MCF 10A (cell line): ENCODE results near the gene PSMC5. TPM values are rescaled to one million over a fixed set of nuclear protein-coding genes. Genes with fewer than 3 reads are reported as not detected.

Experiments
- BruUV-seq: library from RNA; stranded (reverse); fragments of 400-500 nt; replicated peaks from 2 replicates; lab custom pipeline; 2021; lab: Mats Ljungman, UMichigan
- CTCF ChIA-PET: fragments of 300-600 bp; sonication (Branson Sonifier 250); formaldehyde crosslinking; extraction: SDS; loops from one replicate; lab custom pipeline; 2021; ENCODE audit warnings: antibody characterized with exemption, inconsistent platforms; lab: Yijun Ruan, JAX
- POLR2A ChIA-PET: fragments of 300-600, 350-650 bp; sonication (Branson Sonifier 250); formaldehyde crosslinking; extraction: SDS; loops from one replicate; lab custom pipeline; 2020; ENCODE audit warnings: antibody characterized with exemption, inconsistent platforms; lab: Yijun Ruan, JAX
- DNase-seq: peaks from one replicate; pipeline ENCODE4 v3.0.0-alpha.2; 2018; ENCODE audit not compliant: unreplicated experiment
- H3K27ac Mint-ChIP-seq: one replicate; pipeline ENCODE4 v1.8.0; 2022; ENCODE audit warnings: mild to moderate bottlenecking, low read depth, mixed read lengths; ENCODE audit not compliant: unreplicated experiment
- H3K27me3 Mint-ChIP-seq: one replicate; pipeline ENCODE4 v1.8.0; 2022; ENCODE audit warnings: mixed read lengths; ENCODE audit not compliant: insufficient read depth, unreplicated experiment
- H3K36me3 Mint-ChIP-seq: one replicate; pipeline ENCODE4 v1.8.0; 2022; ENCODE audit warnings: mild to moderate bottlenecking, moderate library complexity, mixed read lengths; ENCODE audit not compliant: insufficient read depth, unreplicated experiment
- H3K4me1 Mint-ChIP-seq: one replicate; pipeline ENCODE4 v1.8.0; 2022; ENCODE audit warnings: mixed read lengths; ENCODE audit not compliant: insufficient read depth, unreplicated experiment
- H3K4me3 Mint-ChIP-seq: one replicate; pipeline ENCODE4 v1.8.0; 2022; ENCODE audit warnings: mild to moderate bottlenecking, moderate library complexity, mixed read lengths; ENCODE audit not compliant: unreplicated experiment
- H3K9me3 Mint-ChIP-seq: one replicate; pipeline ENCODE4 v1.8.0; 2022; ENCODE audit warnings: mixed read lengths; ENCODE audit not compliant: unreplicated experiment
- intact Hi-C: fragments of 100-400 bp; cut with micrococcal nuclease; formaldehyde crosslinking; loops from 2 replicates; pipeline ENCODE4 v1.14.1; 2022
- total RNA-seq: library from RNA; stranded (reverse); gene quantifications from 2 replicates; pipeline ENCODE4 v1.2.3, GENCODE V29; 2022
- TF ChIP-seq, protein P1 (sequence below): fragments of 200-600 bp; IDR thresholded peaks from one replicate; pipeline ENCODE4 v1.8.0; 2022; ENCODE audit warnings: antibody characterized with exemption, mild to moderate bottlenecking; ENCODE audit not compliant: unreplicated experiment

The PSMC5 gene
- total RNA-seq, 1 experiment from 2014 or later, result 148 TPM

DNA sequence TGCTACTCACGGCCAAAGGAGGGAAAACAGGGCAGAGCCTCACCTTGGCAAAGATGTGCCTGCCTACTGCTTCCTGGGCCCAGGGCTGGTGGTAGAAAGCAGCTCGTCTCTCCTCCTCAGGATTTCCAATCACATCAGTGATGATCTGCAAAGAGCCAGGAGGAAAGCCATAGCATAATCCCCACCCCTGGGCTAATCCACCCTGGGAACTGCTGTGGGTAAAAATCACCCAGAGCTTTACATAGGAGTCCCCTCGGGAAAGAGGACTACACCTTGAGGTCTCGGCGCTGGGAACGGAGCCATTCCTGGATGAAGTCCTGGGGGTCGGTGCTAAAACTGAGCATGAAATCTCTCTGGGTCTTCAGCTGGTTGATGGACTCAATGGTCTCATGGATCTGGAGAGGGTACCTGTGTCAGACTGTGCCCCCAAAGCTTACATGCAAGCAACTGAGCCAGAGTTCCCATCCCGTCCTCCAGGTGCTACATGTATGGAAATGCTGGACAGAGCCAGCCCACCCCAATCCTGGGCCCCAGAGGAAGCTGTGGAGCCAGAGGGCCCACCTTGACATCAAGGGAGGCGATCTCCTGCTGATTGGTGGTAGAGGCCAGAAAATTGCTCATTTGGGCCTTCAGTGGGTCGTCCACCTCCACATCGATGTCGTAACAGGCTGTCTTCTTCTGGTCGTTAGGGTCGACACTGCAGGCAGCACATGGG is 6.0 kb downstream of the PSMC5 start:
- POLR2A ChIA-PET, result interaction anchor here (1.0 to 1.2 kb wide), 2 partner anchors 8 to 60 kb away, joined by 3 to 6 read pairs; partner anchors contain the start of genes CCDC47 and DDX42
- H3K4me1 Mint-ChIP-seq, result peaks cover 15% of the 10 kb centered on the region
- H3K4me3 Mint-ChIP-seq, result no peak overlapping the region
- no peak for DNase-seq
- H3K36me3 Mint-ChIP-seq, result peaks cover 71% of the 10 kb centered on the region
- intact Hi-C loops, result no loop called here
- H3K27me3 Mint-ChIP-seq, result no peaks in the 10 kb centered on the region
- no peak overlapping the region for H3K27ac Mint-ChIP-seq
- TF ChIP-seq, protein P1, sequence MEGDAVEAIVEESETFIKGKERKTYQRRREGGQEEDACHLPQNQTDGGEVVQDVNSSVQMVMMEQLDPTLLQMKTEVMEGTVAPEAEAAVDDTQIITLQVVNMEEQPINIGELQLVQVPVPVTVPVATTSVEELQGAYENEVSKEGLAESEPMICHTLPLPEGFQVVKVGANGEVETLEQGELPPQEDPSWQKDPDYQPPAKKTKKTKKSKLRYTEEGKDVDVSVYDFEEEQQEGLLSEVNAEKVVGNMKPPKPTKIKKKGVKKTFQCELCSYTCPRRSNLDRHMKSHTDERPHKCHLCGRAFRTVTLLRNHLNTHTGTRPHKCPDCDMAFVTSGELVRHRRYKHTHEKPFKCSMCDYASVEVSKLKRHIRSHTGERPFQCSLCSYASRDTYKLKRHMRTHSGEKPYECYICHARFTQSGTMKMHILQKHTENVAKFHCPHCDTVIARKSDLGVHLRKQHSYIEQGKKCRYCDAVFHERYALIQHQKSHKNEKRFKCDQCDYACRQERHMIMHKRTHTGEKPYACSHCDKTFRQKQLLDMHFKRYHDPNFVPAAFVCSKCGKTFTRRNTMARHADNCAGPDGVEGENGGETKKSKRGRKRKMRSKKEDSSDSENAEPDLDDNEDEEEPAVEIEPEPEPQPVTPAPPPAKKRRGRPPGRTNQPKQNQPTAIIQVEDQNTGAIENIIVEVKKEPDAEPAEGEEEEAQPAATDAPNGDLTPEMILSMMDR, result no peak
- CTCF ChIA-PET, result interaction anchor here (0.7 to 1.6 kb wide), 4 partner anchors 9 to 400 kb away, joined by 3 to 5 read pairs (median 4); no protein-coding TSS in a partner anchor
- H3K9me3 Mint-ChIP-seq, result no peaks in the 10 kb centered on the region
- BruUV-seq, result TSS peak; percentile 31

DNA sequence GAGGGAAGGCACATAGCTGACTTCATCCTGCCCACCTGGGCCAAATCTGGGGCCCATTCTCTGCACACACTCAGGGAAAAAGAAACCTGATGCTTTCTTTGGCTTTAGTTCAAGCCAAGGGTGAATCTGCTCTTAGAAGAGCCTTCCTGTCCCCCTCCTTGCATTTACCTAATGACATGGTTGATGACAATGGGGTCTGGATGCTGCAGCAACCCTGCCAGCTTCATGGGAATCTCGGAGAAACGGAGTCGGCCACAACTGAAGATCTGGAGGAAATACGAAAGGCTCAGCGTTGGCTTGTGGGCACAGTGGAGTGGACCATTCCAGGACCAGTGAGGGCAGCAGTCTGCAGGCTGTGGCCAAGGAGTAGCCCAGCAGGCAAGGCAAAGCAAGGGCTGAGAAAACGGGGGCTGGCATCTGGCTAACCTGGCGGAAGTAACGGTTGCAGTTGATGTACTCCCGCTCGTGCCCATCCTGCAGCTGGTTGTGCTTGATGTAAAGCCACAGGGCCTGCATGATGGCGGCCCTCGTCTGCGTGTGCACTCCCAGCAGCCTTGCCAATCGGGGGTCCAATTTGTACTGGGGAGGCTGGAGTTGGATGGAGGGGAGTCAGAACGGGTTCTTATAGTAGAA is 6.6 kb downstream of the PSMC5 start:
- no peak overlapping the region for H3K4me3 Mint-ChIP-seq
- TF ChIP-seq, protein P1, result no peak
- no peaks in the 10 kb centered on the region for H3K27me3 Mint-ChIP-seq
- no peak overlapping the region for H3K27ac Mint-ChIP-seq
- peaks cover 18% of the 10 kb centered on the region for H3K4me1 Mint-ChIP-seq
- H3K9me3 Mint-ChIP-seq, result no peaks in the 10 kb centered on the region
- BruUV-seq, result no TSS peak
- intact Hi-C loops, result no loop called here
- CTCF ChIA-PET, result interaction anchor here (0.6 to 2.4 kb wide), 16 partner anchors 9 to 237 kb away, joined by 3 to 9 read pairs (median 3); partner anchors contain the start of gene DDX42
- peaks cover 68% of the 10 kb centered on the region for H3K36me3 Mint-ChIP-seq
- no peak for DNase-seq
- POLR2A ChIA-PET, result interaction anchor here (0.7 to 1.7 kb wide), 3 partner anchors 7 to 61 kb away, joined by 3 to 7 read pairs (median 6); partner anchors contain the start of genes CCDC47 and DDX42

GRCh38 chr17:63834431-63835166 is 7.4 kb downstream of the PSMC5 start:
- ChIA-PET CTCF (interaction anchor here (0.6 to 2.4 kb wide), 21 partner anchors 9 to 748 kb away, joined by 3 to 9 read pairs (median 3); partner anchors contain the start of gene DDX42), POLR2A (interaction anchor here (0.5 to 1.8 kb wide), 6 partner anchors 8 to 672 kb away, joined by 3 to 10 read pairs (median 3); partner anchors contain the start of genes CCDC47, CEP95, DDX42 and MAP3K3)
- no TSS peak for BruUV-seq
- Mint-ChIP-seq H3K9me3 (no peaks in the 10 kb centered on the region), H3K27me3 (no peaks in the 10 kb centered on the region), H3K4me1 (peaks cover 15% of the 10 kb centered on the region), H3K27ac (no peak overlapping the region), H3K36me3 (peaks cover 67% of the 10 kb centered on the region), H3K4me3 (no peak overlapping the region)
- intact Hi-C loops, result loop anchor here (5.0 kb wide), 1 partner anchor 1162 kb away; no protein-coding TSS in a partner anchor
- DNase-seq, result peak; percentile 82
- TF ChIP-seq, protein P1, result peak; percentile 74
